HG03457 (cell line): Measurements from ENCODE around the gene TNK2.
A peak's percentile ranks its signal among the peaks of the same experiment; 100 is the strongest.
"Not testable (repeated sequence)": the region's sequence is repeated elsewhere in the genome, so short reads cannot be mapped to it uniquely, and the experiment has no call there.

ENCODE experiments used
- ATAC-seq: cut with Tn5 transposase; IDR thresholded peaks from one replicate; pipeline ENCODE4 v1.9.1; 2021; ENCODE audit warnings: moderate number of reproducible peaks; ENCODE audit not compliant: unreplicated experiment

TNK2 gene

GRCh38 chr3:195907934-195908693, at the start of gene TNK2:
TNK2 (minus strand) TSS chr3:195908551; CDS start chr3:195888588, 19,963 bp downstream.
- ATAC-seq, result peak; percentile 1

- no peak for ATAC-seq
Measured at GRCh38 chr3:195956577-195956976, 48.2 kb upstream of the TNK2 start.

- ATAC-seq, result not testable (repeated sequence)
Measured at GRCh38 chr3:195955416-195955841, 47.1 kb upstream of the TNK2 start.

GRCh38 chr3:195954752-195955119, 46.4 kb upstream of the TNK2 start:
- ATAC-seq, result peak; percentile 33

- ATAC-seq, result peak; percentile 97
Measured at GRCh38 chr3:195954052-195954751, 45.9 kb upstream of the TNK2 start.

GRCh38 chr3:195952590-195952989, 44.2 kb upstream of the TNK2 start:
- ATAC-seq, result not testable (repeated sequence)

GRCh38 chr3:195951443-195952177, 43.3 kb upstream of the TNK2 start:
- ATAC-seq, result not testable (repeated sequence)

- not testable (repeated sequence) for ATAC-seq
Measured at GRCh38 chr3:195950731-195951130, 42.4 kb upstream of the TNK2 start.

- ATAC-seq, result not testable (repeated sequence)
Measured at GRCh38 chr3:195950164-195950563, 41.8 kb upstream of the TNK2 start.

- ATAC-seq, result not testable (repeated sequence)
Measured at GRCh38 chr3:195946910-195947699, 38.8 kb upstream of the TNK2 start.

- not testable (repeated sequence) for ATAC-seq
Measured at GRCh38 chr3:195941265-195941815, 33.0 kb upstream of the TNK2 start.

- ATAC-seq, result not testable (repeated sequence)
Measured at GRCh38 chr3:195940806-195941205, 32.5 kb upstream of the TNK2 start.

GRCh38 chr3:195939526-195940470, 31.4 kb upstream of the TNK2 start:
- not testable (repeated sequence) for ATAC-seq

- ATAC-seq, result not testable (repeated sequence)
Measured at GRCh38 chr3:195933044-195933430, 24.7 kb upstream of the TNK2 start.

- ATAC-seq, result no peak
Measured at GRCh38 chr3:195932418-195933043, 24.2 kb upstream of the TNK2 start.

- ATAC-seq, result no peak
Measured at GRCh38 chr3:195931582-195932273, 23.4 kb upstream of the TNK2 start.

- ATAC-seq, result no peak
Measured at GRCh38 chr3:195929452-195929851, 21.1 kb upstream of the TNK2 start.

GRCh38 chr3:195921334-195921791, 13.0 kb upstream of the TNK2 start:
- no peak for ATAC-seq
